Measurements from ENCODE around the gene B9D1. TPM values are rescaled to one million over a fixed set of nuclear protein-coding genes. Genes with fewer than 3 reads are reported as not detected.
A peak's percentile ranks its signal among the peaks of the same experiment; 100 is the strongest.

The B9D1 gene
- total and polyA plus RNA-seq, 2 experiments from 2014 or later: 35.2 to 63.5 TPM

DNA sequence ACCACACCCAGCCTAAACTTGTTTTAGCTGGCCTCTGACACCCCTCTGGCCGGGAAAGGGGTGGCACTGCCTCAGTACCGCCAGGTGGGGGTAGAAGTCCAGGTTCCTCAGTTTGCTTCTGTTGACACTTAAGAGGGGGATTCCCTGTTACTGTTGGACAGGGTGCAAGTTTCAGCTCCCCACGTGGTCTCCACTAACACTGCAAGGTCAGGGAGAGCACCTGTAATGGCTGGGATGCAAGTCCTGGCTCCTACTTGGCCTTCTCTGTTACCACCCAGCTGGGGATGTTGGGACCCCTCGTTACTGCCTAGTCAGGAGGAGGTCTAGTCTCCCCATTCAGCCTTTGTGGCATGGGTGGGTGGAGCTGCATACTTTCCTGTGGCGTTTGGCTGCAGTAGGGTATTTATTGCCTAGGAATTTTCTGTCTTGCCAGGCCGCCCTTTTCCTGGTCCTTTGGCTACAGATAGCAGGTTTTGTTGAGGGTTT is 35.1 kb upstream of the B9D1 start (continued):
- TF ChIP-seq, protein P1, sequence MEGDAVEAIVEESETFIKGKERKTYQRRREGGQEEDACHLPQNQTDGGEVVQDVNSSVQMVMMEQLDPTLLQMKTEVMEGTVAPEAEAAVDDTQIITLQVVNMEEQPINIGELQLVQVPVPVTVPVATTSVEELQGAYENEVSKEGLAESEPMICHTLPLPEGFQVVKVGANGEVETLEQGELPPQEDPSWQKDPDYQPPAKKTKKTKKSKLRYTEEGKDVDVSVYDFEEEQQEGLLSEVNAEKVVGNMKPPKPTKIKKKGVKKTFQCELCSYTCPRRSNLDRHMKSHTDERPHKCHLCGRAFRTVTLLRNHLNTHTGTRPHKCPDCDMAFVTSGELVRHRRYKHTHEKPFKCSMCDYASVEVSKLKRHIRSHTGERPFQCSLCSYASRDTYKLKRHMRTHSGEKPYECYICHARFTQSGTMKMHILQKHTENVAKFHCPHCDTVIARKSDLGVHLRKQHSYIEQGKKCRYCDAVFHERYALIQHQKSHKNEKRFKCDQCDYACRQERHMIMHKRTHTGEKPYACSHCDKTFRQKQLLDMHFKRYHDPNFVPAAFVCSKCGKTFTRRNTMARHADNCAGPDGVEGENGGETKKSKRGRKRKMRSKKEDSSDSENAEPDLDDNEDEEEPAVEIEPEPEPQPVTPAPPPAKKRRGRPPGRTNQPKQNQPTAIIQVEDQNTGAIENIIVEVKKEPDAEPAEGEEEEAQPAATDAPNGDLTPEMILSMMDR (conservative IDR thresholded peaks at IDR 0.05; ENCODE audit: low read depth in 2 of 2): peak; percentile 74 to 83

DNA sequence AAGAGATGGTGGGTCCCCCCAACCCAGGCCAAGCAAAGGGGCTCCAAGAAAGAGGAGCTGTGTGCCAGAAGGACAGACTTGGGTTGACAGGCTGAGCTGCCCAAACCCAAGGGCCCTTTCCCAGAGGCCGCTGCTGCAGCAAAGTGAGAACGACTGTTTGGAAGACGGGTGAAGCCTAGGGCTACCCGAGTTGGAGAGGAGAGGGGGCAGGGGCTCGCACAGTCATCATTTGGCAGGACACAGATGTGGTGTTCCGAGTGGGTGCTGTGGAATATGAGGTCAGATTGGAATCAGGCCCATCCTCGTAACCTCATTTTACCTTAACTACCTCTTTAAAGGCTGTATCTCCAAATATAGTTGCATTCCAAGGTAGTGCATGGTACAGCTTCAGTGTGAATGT is 29.8 kb upstream of the B9D1 start:
- no peaks in the 10 kb centered on the region for H3K9me3 Mint-ChIP-seq
- H3K27ac Mint-ChIP-seq: no peak overlapping the region
- H3K4me2 ChIP-seq: peak overlapping the region; percentile 12; the same call in 1 of the 2 replicates
- TF ChIP-seq, protein P1 (conservative IDR thresholded peaks at IDR 0.05; ENCODE audit: low read depth in 2 of 2): no peak
- no peak for TF ChIP-seq ZNF331 (CRISPR knock-in tag; IDR thresholded peaks at IDR 0.05; ENCODE audit: low read depth)
- TF ChIP-seq EZH2 (IDR thresholded peaks at IDR 0.05; ENCODE audit: low read depth, unreplicated experiment): no peak
- TF ChIP-seq CREB1 (CRISPR knock-in tag; IDR thresholded peaks at IDR 0.05; ENCODE audit: low read depth): no peak
- no peak for TF ChIP-seq NANOG (IDR thresholded peaks at IDR 0.05; ENCODE audit: borderline replicate concordance)
- TF ChIP-seq, protein P2, sequence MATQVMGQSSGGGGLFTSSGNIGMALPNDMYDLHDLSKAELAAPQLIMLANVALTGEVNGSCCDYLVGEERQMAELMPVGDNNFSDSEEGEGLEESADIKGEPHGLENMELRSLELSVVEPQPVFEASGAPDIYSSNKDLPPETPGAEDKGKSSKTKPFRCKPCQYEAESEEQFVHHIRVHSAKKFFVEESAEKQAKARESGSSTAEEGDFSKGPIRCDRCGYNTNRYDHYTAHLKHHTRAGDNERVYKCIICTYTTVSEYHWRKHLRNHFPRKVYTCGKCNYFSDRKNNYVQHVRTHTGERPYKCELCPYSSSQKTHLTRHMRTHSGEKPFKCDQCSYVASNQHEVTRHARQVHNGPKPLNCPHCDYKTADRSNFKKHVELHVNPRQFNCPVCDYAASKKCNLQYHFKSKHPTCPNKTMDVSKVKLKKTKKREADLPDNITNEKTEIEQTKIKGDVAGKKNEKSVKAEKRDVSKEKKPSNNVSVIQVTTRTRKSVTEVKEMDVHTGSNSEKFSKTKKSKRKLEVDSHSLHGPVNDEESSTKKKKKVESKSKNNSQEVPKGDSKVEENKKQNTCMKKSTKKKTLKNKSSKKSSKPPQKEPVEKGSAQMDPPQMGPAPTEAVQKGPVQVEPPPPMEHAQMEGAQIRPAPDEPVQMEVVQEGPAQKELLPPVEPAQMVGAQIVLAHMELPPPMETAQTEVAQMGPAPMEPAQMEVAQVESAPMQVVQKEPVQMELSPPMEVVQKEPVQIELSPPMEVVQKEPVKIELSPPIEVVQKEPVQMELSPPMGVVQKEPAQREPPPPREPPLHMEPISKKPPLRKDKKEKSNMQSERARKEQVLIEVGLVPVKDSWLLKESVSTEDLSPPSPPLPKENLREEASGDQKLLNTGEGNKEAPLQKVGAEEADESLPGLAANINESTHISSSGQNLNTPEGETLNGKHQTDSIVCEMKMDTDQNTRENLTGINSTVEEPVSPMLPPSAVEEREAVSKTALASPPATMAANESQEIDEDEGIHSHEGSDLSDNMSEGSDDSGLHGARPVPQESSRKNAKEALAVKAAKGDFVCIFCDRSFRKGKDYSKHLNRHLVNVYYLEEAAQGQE (IDR thresholded peaks at IDR 0.05; ENCODE audit: unreplicated experiment): no peak
- TF ChIP-seq, protein P3, sequence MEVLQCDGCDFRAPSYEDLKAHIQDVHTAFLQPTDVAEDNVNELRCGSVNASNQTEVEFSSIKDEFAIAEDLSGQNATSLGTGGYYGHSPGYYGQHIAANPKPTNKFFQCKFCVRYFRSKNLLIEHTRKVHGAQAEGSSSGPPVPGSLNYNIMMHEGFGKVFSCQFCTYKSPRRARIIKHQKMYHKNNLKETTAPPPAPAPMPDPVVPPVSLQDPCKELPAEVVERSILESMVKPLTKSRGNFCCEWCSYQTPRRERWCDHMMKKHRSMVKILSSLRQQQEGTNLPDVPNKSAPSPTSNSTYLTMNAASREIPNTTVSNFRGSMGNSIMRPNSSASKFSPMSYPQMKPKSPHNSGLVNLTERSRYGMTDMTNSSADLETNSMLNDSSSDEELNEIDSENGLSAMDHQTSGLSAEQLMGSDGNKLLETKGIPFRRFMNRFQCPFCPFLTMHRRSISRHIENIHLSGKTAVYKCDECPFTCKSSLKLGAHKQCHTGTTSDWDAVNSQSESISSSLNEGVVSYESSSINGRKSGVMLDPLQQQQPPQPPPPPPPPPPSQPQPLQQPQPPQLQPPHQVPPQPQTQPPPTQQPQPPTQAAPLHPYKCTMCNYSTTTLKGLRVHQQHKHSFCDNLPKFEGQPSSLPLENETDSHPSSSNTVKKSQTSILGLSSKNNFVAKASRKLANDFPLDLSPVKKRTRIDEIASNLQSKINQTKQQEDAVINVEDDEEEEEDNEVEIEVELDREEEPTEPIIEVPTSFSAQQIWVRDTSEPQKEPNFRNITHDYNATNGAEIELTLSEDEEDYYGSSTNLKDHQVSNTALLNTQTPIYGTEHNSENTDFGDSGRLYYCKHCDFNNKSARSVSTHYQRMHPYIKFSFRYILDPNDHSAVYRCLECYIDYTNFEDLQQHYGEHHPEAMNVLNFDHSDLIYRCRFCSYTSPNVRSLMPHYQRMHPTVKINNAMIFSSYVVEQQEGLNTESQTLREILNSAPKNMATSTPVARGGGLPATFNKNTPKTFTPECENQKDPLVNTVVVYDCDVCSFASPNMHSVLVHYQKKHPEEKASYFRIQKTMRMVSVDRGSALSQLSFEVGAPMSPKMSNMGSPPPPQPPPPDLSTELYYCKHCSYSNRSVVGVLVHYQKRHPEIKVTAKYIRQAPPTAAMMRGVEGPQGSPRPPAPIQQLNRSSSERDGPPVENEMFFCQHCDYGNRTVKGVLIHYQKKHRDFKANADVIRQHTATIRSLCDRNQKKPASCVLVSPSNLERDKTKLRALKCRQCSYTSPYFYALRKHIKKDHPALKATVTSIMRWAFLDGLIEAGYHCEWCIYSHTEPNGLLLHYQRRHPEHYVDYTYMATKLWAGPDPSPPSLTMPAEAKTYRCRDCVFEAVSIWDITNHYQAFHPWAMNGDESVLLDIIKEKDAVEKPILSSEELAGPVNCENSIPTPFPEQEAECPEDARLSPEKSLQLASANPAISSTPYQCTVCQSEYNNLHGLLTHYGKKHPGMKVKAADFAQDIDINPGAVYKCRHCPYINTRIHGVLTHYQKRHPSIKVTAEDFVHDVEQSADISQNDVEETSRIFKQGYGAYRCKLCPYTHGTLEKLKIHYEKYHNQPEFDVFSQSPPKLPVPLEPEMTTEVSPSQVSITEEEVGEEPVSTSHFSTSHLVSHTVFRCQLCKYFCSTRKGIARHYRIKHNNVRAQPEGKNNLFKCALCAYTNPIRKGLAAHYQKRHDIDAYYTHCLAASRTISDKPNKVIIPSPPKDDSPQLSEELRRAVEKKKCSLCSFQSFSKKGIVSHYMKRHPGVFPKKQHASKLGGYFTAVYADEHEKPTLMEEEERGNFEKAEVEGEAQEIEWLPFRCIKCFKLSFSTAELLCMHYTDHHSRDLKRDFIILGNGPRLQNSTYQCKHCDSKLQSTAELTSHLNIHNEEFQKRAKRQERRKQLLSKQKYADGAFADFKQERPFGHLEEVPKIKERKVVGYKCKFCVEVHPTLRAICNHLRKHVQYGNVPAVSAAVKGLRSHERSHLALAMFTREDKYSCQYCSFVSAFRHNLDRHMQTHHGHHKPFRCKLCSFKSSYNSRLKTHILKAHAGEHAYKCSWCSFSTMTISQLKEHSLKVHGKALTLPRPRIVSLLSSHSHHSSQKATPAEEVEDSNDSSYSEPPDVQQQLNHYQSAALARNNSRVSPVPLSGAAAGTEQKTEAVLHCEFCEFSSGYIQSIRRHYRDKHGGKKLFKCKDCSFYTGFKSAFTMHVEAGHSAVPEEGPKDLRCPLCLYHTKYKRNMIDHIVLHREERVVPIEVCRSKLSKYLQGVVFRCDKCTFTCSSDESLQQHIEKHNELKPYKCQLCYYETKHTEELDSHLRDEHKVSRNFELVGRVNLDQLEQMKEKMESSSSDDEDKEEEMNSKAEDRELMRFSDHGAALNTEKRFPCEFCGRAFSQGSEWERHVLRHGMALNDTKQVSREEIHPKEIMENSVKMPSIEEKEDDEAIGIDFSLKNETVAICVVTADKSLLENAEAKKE (CRISPR knock-in tag; IDR thresholded peaks at IDR 0.05): no peak
- TF ChIP-seq STAT1 (IDR thresholded peaks at IDR 0.05; ENCODE audit: unreplicated experiment): no peak
- no peak for TF ChIP-seq JUNB (IDR thresholded peaks at IDR 0.05; ENCODE audit: unreplicated experiment)

More for the DNA sequence above, 29.8 kb upstream of the B9D1 start:
- H2AFZ ChIP-seq: no peak overlapping the region
- no peaks in the 10 kb centered on the region for H3K9me2 ChIP-seq (ENCODE audit: insufficient read depth)
- DNase-seq (ENCODE audit: low spot score): no peak
- H4K20me1 ChIP-seq (replicated peaks; ENCODE audit: insufficient read depth): no peaks in the 10 kb centered on the region
- H3K4me3 ChIP-seq: no peak overlapping the region
- no peak for ATAC-seq
- Mint-ChIP-seq H3K36me3 (ENCODE audit: low read depth) (no peaks in the 10 kb centered on the region; the same call in 2 of the 3 replicates), H3K4me1 (peaks cover 35% of the 10 kb centered on the region), H3K27me3 (ENCODE audit: insufficient read depth, low read depth, poor library complexity) (peaks cover 3% of the 10 kb centered on the region), H3K4me3 (no peak overlapping the region)
- no peaks in the 10 kb centered on the region for H3K27me3 ChIP-seq (ENCODE audit: insufficient read depth)
- H3K36me3 ChIP-seq (ENCODE audit: insufficient read depth): no peaks in the 10 kb centered on the region; the same call in 1 of the 2 replicates
- H3F3A ChIP-seq (replicated peaks; ENCODE audit: low read depth): peaks cover 4% of the 10 kb centered on the region; the same call in 1 of the 2 replicates
- no peaks in the 10 kb centered on the region for H3K79me2 ChIP-seq (replicated peaks; ENCODE audit: insufficient read depth)
- H3K27ac ChIP-seq (ENCODE audit: low read depth): no peak overlapping the region
- peaks cover 23% of the 10 kb centered on the region for H3K4me1 ChIP-seq (ENCODE audit: insufficient read depth)
